Middle frontal gyrus (tissue), 1 donor: ENCODE measurements around the gene ASGR1.

Source experiments
- DNase-seq: peaks from one replicate; pipeline ENCODE4 v3.0.0-alpha.2; 2015; ENCODE audit warnings: low spot score; ENCODE audit errors: extremely low spot score

The ASGR1 gene

DNA sequence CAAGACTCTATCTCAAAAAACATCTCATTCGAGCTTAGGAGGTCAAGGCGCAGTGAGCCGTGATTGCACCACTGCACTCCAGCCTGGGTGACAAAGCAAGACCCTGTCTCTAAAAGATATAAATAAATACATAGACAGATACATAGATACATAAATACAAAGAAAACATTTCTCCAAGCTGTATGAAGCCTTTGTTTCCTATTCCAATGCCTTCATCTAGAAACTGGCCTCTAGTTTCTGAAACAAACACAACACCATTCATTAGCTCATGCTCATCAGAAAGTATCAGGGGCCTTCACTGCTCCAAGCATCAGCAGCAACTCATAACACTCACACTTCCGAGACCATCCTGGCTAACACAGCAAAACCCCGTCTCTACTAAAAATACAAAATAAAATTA, 54.2 kb downstream of the ASGR1 start:
- no peak for DNase-seq

GRCh38 chr17:7123844-7124243, 55.3 kb downstream of the ASGR1 start:
- no peak for DNase-seq
